K562 (cell line): Measurements from ENCODE around the gene ZFYVE26. TPM values are rescaled to one million over a fixed set of nuclear protein-coding genes. Genes with fewer than 3 reads are reported as not detected.

Experiments
- ATAC-seq: fragments of 200-7000 bp; cut with Tn5 transposase; 3 replicates; pipeline ENCODE4 v1.9.1; 2020; ENCODE audit warnings: moderate library complexity
- BruUV-seq: library from RNA; stranded (reverse); fragments of 400-500 nt; replicated peaks from 2 replicates; lab custom pipeline; 2021; lab: Mats Ljungman, UMichigan
- CTCF ChIA-PET: fragments of 300-600 bp; formaldehyde crosslinking; extraction: SDS; loops from one replicate; lab custom pipeline; 2021; ENCODE audit warnings: low intra/inter-chr PET ratio; lab: Yijun Ruan, JAX
- POLR2A ChIA-PET: fragments of 300-600, 350-650 bp; sonication (Branson Sonifier 250); formaldehyde crosslinking; extraction: SDS; loops from one replicate; lab custom pipeline; 2021; ENCODE audit warnings: antibody characterized with exemption, inconsistent platforms; lab: Yijun Ruan, JAX
- DNase-seq, 4 experiments: peaks; one replicate each; pipeline versions ENCODE4 v3.0.0 to v3.0.0-alpha.2; 2011 to 2018; ENCODE audit warnings: low spot score in 3 of 4, mixed read lengths in 3 of 4; ENCODE audit errors: extremely low read depth in 1 of 4
- FAIRE-seq: peaks from 2 replicates; lab custom pipeline; 2011; peaks lifted over from hg19 to GRCh38; lab: Jason Lieb, UNC
- H2AFZ ChIP-seq: 2 replicates; pipeline ENCODE4 v1.6.0; 2011; ENCODE audit warnings: low read depth, low read length, control low read depth, inconsistent platforms
- H3K27ac ChIP-seq: fragments of 200-600 bp; 3 replicates; pipeline ENCODE4 v1.8.0; 2011; ENCODE audit warnings: low read depth, mild to moderate bottlenecking, control low read depth, inconsistent platforms, low read length, moderate library complexity, mixed read lengths; ENCODE audit errors: extremely low read depth
- H3K27me3 ChIP-seq, 2 experiments: fragments of 300-600 bp in 1 of 2; 2 replicates in 1 of 2; 3 replicates in 1 of 2; pipeline versions ENCODE4 v1.6.0 to v1.8.0; 2011; ENCODE audit warnings: inconsistent platforms in 2 of 2, low read length in 2 of 2, mild to moderate bottlenecking in 1 of 2, mixed read lengths in 1 of 2, moderate library complexity in 1 of 2; ENCODE audit not compliant: control insufficient read depth in 2 of 2, insufficient read depth in 2 of 2
- H3K36me3 ChIP-seq: fragments of 300-600 bp; 3 replicates; pipeline ENCODE4 v1.8.0; 2011; ENCODE audit warnings: mild to moderate bottlenecking, low read length, inconsistent platforms; ENCODE audit not compliant: control insufficient read depth, insufficient read depth
- H3K4me1 ChIP-seq, 2 experiments: fragments of 200-600 bp in 1 of 2; replicated peaks in 1 of 2; 2 replicates in 1 of 2; 3 replicates in 1 of 2; pipeline versions ENCODE4 v1.5.1 to v1.8.0; 2011; ENCODE audit warnings: inconsistent platforms in 2 of 2, low read length in 2 of 2, mild to moderate bottlenecking in 1 of 2, mixed read lengths in 1 of 2, moderate library complexity in 1 of 2; ENCODE audit not compliant: control insufficient read depth in 2 of 2, insufficient read depth in 2 of 2
- H3K4me2 ChIP-seq: 2 replicates; pipeline ENCODE4 v1.6.1; 2011; ENCODE audit warnings: low read length, control low read depth, inconsistent platforms, mixed read lengths; ENCODE audit not compliant: insufficient read depth
- H3K4me3 ChIP-seq: fragments of 200-600 bp; sonication (generic), shearing (Covaris generic); 2 replicates; pipeline ENCODE4 v1.5.1; 2016; ENCODE audit warnings: control low read depth, inconsistent platforms
- H3K79me2 ChIP-seq: fragments of 200-600 bp; 3 replicates; pipeline ENCODE4 v1.8.0; 2011; ENCODE audit warnings: low read length, inconsistent platforms; ENCODE audit not compliant: control insufficient read depth, insufficient read depth
- H3K9ac ChIP-seq, 2 experiments: 2 replicates each; pipeline versions ENCODE4 v1.6.0 to v1.6.1; 2011; ENCODE audit warnings: low read depth in 2 of 2, low read length in 2 of 2, control low read depth in 1 of 2, inconsistent platforms in 1 of 2, mild to moderate bottlenecking in 1 of 2, mixed read lengths in 1 of 2; ENCODE audit not compliant: insufficient read depth in 1 of 2
- H3K9me1 ChIP-seq: one replicate; pipeline ENCODE4 v1.6.0; 2011; ENCODE audit warnings: inconsistent platforms, mild to moderate bottlenecking, low read length, moderate library complexity; ENCODE audit not compliant: control insufficient read depth, insufficient read depth
- H3K9me3 ChIP-seq: replicated peaks from 2 replicates; pipeline ENCODE4 v1.5.1; 2011; ENCODE audit warnings: low read depth, low read length, inconsistent platforms; ENCODE audit not compliant: control insufficient read depth, insufficient read depth
- H4K20me1 ChIP-seq: replicated peaks from 2 replicates; pipeline ENCODE4 v1.6.1; 2011; ENCODE audit warnings: low read length, inconsistent platforms, mixed read lengths; ENCODE audit not compliant: control insufficient read depth, insufficient read depth
- CBFB ChIP-seq: sonication (generic); formaldehyde crosslinking; IDR thresholded peaks from 2 replicates; pipeline ENCODE4 v1.4.0; 2020; ENCODE audit warnings: mild to moderate bottlenecking, missing genetic modification reagents
- DDX20 ChIP-seq: fragments of 450-650 bp; IDR thresholded peaks from 2 replicates; pipeline ENCODE4 v1.6.1; 2016; ENCODE audit warnings: missing genetic modification characterization, low read depth, mild to moderate bottlenecking, missing compliant biosample characterization, moderate library complexity
- E2F3 ChIP-seq: fragments of 250-450 bp; sonication (Bioruptor Pico); IDR thresholded peaks from 2 replicates; pipeline ENCODE4 v1.4.0; 2020; ENCODE audit warnings: mild to moderate bottlenecking
- FOXM1 ChIP-seq, 2 experiments: fragments of 450-650 bp in 1 of 2; sonication (generic) in 1 of 2; formaldehyde crosslinking in 1 of 2; IDR thresholded peaks; 2 replicates each; pipeline versions ENCODE4 v1.6.1 to v1.9.0; 2017 to 2022; ENCODE audit warnings: low read depth in 2 of 2, mild to moderate bottlenecking in 2 of 2, missing genetic modification reagents in 1 of 2, moderate library complexity in 1 of 2
- HNRNPH1 ChIP-seq: fragments of 200-400 bp; formaldehyde crosslinking; optimal IDR thresholded peaks from 2 replicates; pipeline ENCODE3; 2017; ENCODE audit warnings: low read depth, mild to moderate bottlenecking, low read length, moderate library complexity
- MCM7 ChIP-seq, 2 experiments: fragments of 450-650 bp; IDR thresholded peaks; 2 replicates each; pipeline ENCODE4 v1.6.1; 2016 to 2018
- NFRKB ChIP-seq: fragments of 450-650 bp; IDR thresholded peaks from 2 replicates; pipeline ENCODE4 v1.6.1; 2016; ENCODE audit warnings: low read depth
- RBM25 ChIP-seq: fragments of 200-400 bp; formaldehyde crosslinking; IDR thresholded peaks from 2 replicates; pipeline ENCODE4 v1.6.1; 2018; ENCODE audit warnings: low read length, low read depth, moderate library complexity; ENCODE audit not compliant: severe bottlenecking
- RNF2 ChIP-seq: sonication (generic); IDR thresholded peaks from 2 replicates; pipeline ENCODE4 v1.6.1; 2016
- TAL1 ChIP-seq: fragments of 450-650 bp; IDR thresholded peaks from 2 replicates; pipeline ENCODE4 v1.6.1; 2016; ENCODE audit warnings: mild to moderate bottlenecking
- WGBS: fragments of 100-300 bp; shearing (Covaris generic); methylation state at CpG from one replicate; pipeline ENCODE4 v1.1.6; 2016; ENCODE audit warnings: low coverage, mixed read lengths; ENCODE audit not compliant: insufficient coverage; ENCODE audit errors: missing lambda C conversion rate; 5-methylcytosine and 5-hydroxymethylcytosine counted together
- in situ Hi-C: fragments of 300-500 bp; cut with MboI; formaldehyde crosslinking; loops from 4 replicates; pipeline ENCODE4 v1.15.0; 2018; ENCODE audit warnings: inconsistent platforms, mixed read lengths
- intact Hi-C: fragments of 100-400 bp; cut with micrococcal nuclease; formaldehyde crosslinking; loops from 2 replicates; pipeline ENCODE4 v1.14.2; 2022
- polyA plus RNA-seq, 8 experiments: library from polyadenylated mRNA; depleted of rRNA in 4 of 8; stranded (reverse) in 5 of 8; unstranded in 3 of 8; fragments of >200 nt; fragmentation: Nextera tagmentation in 2 of 8; fragmentation: Illumina TruSeq in 1 of 8; extraction: Ambion mirVana in 2 of 8; extraction: Trizol in 1 of 8; gene quantifications; 2 replicates each; pipeline versions ENCODE4 v1.2.1 to v1.2.3, GENCODE V29; 2011 to 2014; ENCODE audit warnings: inconsistent platforms in 1 of 8, missing spikeins in 1 of 8
- total RNA-seq, 7 experiments: library from RNA; depleted of rRNA in 6 of 7; stranded (reverse); fragments of >200 nt in 6 of 7; fragmentation: Illumina TruSeq in 2 of 7; extraction: Trizol in 2 of 7; gene quantifications; 2 replicates each; pipeline versions ENCODE4 v1.2.1 to v1.2.3, GENCODE V29; 2011 to 2021; ENCODE audit warnings: low replicate concordance in 1 of 7
- TF ChIP-seq, protein P1 (sequence below): sonication (generic); formaldehyde crosslinking; IDR thresholded peaks from 2 replicates; pipeline ENCODE4 v1.8.0; 2022; ENCODE audit warnings: missing genetic modification reagents, mild to moderate bottlenecking, moderate library complexity, borderline replicate concordance

Gene ZFYVE26
- total and polyA plus RNA-seq, 9 of the 15 experiments (the other 6 are each of a cell fraction or from before 2014, with no cell fraction given), result 0.32 to 9.1 (median 5.9) TPM

DNA sequence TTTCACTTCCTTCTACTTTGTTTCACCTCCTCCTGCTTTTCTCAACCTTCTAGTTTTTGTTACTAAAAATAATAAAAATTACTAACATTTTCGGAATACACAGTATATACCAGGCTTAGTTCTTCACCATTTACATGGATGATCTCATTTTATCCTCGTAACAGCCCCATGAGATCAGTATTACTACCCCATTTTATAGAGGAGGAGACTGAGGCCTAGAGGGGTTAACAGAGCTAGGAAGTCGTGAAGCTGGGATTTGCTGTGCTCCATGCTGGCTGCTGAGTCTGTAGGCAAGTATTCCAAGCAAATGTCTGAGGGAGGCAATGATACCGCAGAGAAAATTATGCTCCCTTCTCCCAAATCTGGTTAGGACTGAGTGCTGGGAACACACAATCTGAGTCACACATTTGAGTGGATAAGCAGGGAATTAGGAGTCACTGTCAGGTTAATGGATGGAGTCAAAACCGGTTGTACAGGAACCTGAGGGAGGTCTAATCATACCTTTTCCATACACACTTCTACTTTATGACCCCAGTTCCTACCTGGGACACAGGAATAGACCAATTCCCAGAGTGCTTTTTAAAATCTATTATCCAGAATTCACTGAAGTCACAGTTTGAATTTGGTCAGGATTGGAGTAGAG is 51.1 kb downstream of the ZFYVE26 start:
- BruUV-seq, result no TSS peak
- intact Hi-C loops, result no loop called here
- Histone ChIP-seq H2AFZ (no peak overlapping the region), H3K9me1 (no peaks in the 10 kb centered on the region), H3K9me3 (no peaks in the 10 kb centered on the region), H3K4me1 (no peaks in the 10 kb centered on the region), H3K79me2 (no peaks in the 10 kb centered on the region), H3K9ac (no peak overlapping the region), H3K27ac (no peak overlapping the region), H3K4me3 (no peak overlapping the region), H4K20me1 (no peaks in the 10 kb centered on the region), H3K27me3 (no peaks in the 10 kb centered on the region), H3K36me3 (peaks cover 47% of the 10 kb centered on the region; the same call in 2 of the 3 replicates), H3K4me2 (no peak overlapping the region)
- ATAC-seq (no peak), DNase-seq (no peak)
- 41% methylated on average over 4 of the region's 5 CpGs for WGBS
- ChIA-PET CTCF (no interaction called here), POLR2A (no interaction called here)
- in situ Hi-C loops, result no loop called here
- TF ChIP-seq RBM25, result peak; percentile 78
- no peak for TF ChIP-seq MCM7 (IDR thresholded peaks at IDR 0.05)
- TF ChIP-seq, all 486 proteins: peak for 1
- FAIRE-seq, result no peak

DNA sequence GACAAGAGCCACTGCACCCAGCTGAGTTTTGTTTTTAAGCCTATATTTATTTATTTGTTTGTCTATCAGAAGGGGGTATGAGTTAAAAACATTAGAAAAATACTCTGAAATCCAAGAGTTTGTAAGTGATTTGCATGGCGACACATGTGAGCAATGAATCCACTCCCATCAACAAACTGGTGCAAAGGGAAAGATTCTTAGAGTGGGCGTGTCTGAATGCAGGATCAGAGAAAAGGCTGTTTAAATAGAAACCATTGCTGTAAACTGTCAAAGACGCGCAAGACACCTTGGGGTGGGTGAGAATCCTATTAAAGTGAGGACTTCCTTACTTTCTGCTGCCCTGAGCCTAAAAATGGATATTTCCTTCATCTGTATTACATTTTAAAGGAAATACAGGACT is 51.9 kb downstream of the ZFYVE26 start:
- intact Hi-C loops, result no loop called here
- TF ChIP-seq, protein P1, sequence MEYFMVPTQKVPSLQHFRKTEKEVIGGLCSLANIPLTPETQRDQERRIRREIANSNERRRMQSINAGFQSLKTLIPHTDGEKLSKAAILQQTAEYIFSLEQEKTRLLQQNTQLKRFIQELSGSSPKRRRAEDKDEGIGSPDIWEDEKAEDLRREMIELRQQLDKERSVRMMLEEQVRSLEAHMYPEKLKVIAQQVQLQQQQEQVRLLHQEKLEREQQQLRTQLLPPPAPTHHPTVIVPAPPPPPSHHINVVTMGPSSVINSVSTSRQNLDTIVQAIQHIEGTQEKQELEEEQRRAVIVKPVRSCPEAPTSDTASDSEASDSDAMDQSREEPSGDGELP (CRISPR knock-in tag), result no peak
- TF ChIP-seq NFRKB (no peak), HNRNPH1 (no peak), FOXM1 (IDR thresholded peaks at IDR 0.05; ENCODE audit: low read depth) (no peak), FOXM1 (CRISPR knock-in tag; IDR thresholded peaks at IDR 0.05; ENCODE audit: low read depth) (no peak), CBFB (CRISPR knock-in tag) (no peak), DDX20 (no peak), RNF2 (no peak), TAL1 (no peak), E2F3 (no peak)
- Histone ChIP-seq H3K79me2 (no peaks in the 10 kb centered on the region), H3K9me1 (no peaks in the 10 kb centered on the region), H3K9ac (no peak overlapping the region), H3K4me2 (no peak overlapping the region), H3K9me3 (no peaks in the 10 kb centered on the region), H2AFZ (no peak overlapping the region), H3K27me3 (no peaks in the 10 kb centered on the region), H3K4me3 (no peak overlapping the region), H3K27ac (no peak overlapping the region), H3K4me1 (no peaks in the 10 kb centered on the region), H4K20me1 (no peaks in the 10 kb centered on the region), H3K36me3 (peaks cover 46% of the 10 kb centered on the region; the same call in 2 of the 3 replicates)
- FAIRE-seq (no peak), DNase-seq (no peak), ATAC-seq (no peak)
- no TSS peak for BruUV-seq
- WGBS, result 97% methylated on average over 4 of the region's 4 CpGs
- ChIA-PET CTCF (no interaction called here), POLR2A (no interaction called here)
- in situ Hi-C loops, result no loop called here
